Measurements from ENCODE around the gene CREM.
A peak's percentile ranks its signal among the peaks of the same experiment; 100 is the strongest.

Gene CREM

GRCh38 chr10:35129185-35129674, 2.6 kb downstream of the CREM start:
- in situ Hi-C loops (cut with HindIII; ENCODE audit: low pct_ligation_motif_present, low sequenced_read_pairs): no loop called here
- H3K36me3 ChIP-seq (replicated peaks): peaks cover 2% of the 10 kb centered on the region
- H3K27ac ChIP-seq: no peak overlapping the region
- DNase-seq: no peak
- no peak for TF ChIP-seq CTCF (IDR thresholded peaks at IDR 0.05; ENCODE audit: low read depth, low read length, missing control alignments)
- no peak overlapping the region for H3K4me3 ChIP-seq (ENCODE audit: low read depth, low read length)
- no peaks in the 10 kb centered on the region for H3K27me3 ChIP-seq (replicated peaks)

DNA sequence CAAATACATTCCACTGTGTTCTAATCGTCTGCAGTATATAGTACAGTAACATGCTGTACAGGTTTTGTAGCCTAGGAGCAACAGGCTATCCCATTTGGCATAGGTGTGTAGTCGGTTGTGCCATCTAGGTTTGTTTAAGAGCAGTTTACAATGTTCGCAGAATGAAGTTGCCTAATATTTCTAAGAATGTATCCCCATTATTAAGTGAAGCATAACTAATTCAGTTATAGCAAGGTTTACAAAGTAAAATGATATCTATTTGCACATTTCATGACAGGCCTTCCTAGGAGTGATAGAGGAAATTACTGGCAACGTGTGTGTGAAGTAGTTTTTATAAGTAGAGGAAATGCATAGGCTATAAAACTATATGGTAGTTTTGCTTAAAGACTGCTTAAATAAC, 4.0 kb downstream of the CREM start:
- no peak for DNase-seq
- peaks cover 2% of the 10 kb centered on the region for H3K36me3 ChIP-seq (replicated peaks)
- no peak overlapping the region for H3K4me3 ChIP-seq (ENCODE audit: low read depth, low read length)
- no peak for TF ChIP-seq CTCF (IDR thresholded peaks at IDR 0.05; ENCODE audit: low read depth, low read length, missing control alignments)
- in situ Hi-C loops (cut with HindIII; ENCODE audit: low pct_ligation_motif_present, low sequenced_read_pairs): no loop called here
- H3K27me3 ChIP-seq (replicated peaks): no peaks in the 10 kb centered on the region
- no peak overlapping the region for H3K27ac ChIP-seq

DNA sequence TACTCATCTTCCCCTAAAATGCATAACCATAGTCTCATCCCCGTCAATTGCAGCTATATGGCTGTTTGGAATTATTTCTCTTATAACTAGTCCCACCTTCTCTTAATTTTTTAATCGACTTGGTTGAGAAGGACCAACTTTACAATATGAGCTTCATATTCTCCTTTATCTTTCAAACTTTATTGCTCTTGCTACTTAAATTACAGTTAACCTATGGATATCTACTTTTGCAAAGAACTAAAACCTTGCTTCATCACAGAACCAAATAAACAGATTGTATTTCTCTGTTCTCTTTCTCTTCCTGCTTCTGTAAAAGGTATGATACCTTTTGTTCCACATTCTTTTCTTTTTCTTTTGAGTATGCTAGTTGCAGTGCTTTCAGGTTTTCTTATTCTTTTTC, 6.1 kb downstream of the CREM start:
- Histone ChIP-seq H3K27ac (no peak overlapping the region), H3K27me3 (replicated peaks) (no peaks in the 10 kb centered on the region), H3K36me3 (replicated peaks) (no peaks in the 10 kb centered on the region), H3K4me3 (ENCODE audit: low read depth, low read length) (no peak overlapping the region)
- no peak for DNase-seq
- in situ Hi-C loops (cut with HindIII; ENCODE audit: low pct_ligation_motif_present, low sequenced_read_pairs): no loop called here
- TF ChIP-seq CTCF (IDR thresholded peaks at IDR 0.05; ENCODE audit: low read depth, low read length, missing control alignments): no peak

GRCh38 chr10:35133586-35133985, 6.9 kb downstream of the CREM start:
- no peak for DNase-seq
- in situ Hi-C loops (cut with HindIII; ENCODE audit: low pct_ligation_motif_present, low sequenced_read_pairs): no loop called here
- TF ChIP-seq CTCF (IDR thresholded peaks at IDR 0.05; ENCODE audit: low read depth, low read length, missing control alignments): no peak
- Histone ChIP-seq H3K27me3 (replicated peaks) (no peaks in the 10 kb centered on the region), H3K27ac (no peak overlapping the region), H3K36me3 (replicated peaks) (no peaks in the 10 kb centered on the region), H3K4me3 (ENCODE audit: low read depth, low read length) (no peak overlapping the region)

GRCh38 chr10:35135861-35136260, 9.2 kb downstream of the CREM start:
- in situ Hi-C loops (cut with HindIII; ENCODE audit: low pct_ligation_motif_present, low sequenced_read_pairs): no loop called here
- no peak for TF ChIP-seq CTCF (IDR thresholded peaks at IDR 0.05; ENCODE audit: low read depth, low read length, missing control alignments)
- no peak overlapping the region for H3K27ac ChIP-seq
- no peaks in the 10 kb centered on the region for H3K27me3 ChIP-seq (replicated peaks)
- H3K4me3 ChIP-seq (ENCODE audit: low read depth, low read length): no peak overlapping the region
- no peaks in the 10 kb centered on the region for H3K36me3 ChIP-seq (replicated peaks)
- peak; percentile 16 for DNase-seq

DNA sequence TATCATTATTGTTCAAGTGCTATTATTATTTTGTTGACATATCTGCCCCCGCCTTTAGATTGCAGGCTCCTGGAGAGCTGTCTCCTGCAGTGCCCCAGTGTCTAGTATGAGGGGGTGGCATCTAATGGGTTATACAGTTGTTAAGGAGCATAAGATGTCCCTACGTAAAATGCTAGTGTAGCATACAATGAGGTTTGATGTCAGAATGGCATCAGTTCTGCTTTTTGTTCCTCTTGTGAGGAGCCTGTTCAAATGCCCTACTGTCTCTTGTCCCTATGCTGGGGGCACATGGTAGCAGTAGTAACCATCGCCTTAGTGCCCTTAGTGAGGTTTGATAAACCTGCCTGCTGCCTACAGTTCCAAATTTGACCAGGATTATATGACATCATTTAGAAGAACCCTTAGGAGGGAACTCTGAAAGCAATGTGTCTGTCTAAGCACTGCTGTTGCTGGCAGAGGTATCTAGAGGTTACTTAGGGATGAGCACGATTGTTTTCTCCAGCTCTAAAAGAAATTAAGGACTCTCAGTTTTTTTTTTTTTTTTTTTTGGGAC, 9.7 kb downstream of the CREM start:
- in situ Hi-C loops (cut with HindIII; ENCODE audit: low pct_ligation_motif_present, low sequenced_read_pairs): no loop called here
- TF ChIP-seq CTCF (IDR thresholded peaks at IDR 0.05; ENCODE audit: low read depth, low read length, missing control alignments): no peak

More for the DNA sequence above, 9.7 kb downstream of the CREM start:
- Histone ChIP-seq H3K4me3 (ENCODE audit: low read depth, low read length) (no peak overlapping the region), H3K27me3 (replicated peaks) (no peaks in the 10 kb centered on the region), H3K27ac (no peak overlapping the region), H3K36me3 (replicated peaks) (no peaks in the 10 kb centered on the region)
- no peak for DNase-seq

Measured in brain microvascular endothelial cell (primary cell).